CD4-positive, alpha-beta T cell treated with Interleukin-21 for 1 hour (primary cell): ENCODE data around the gene SELENOS.

Source experiments
- DNase-seq: peaks from one replicate; pipeline ENCODE4 v3.0.0-alpha.2; 2020

SELENOS gene, protein sequence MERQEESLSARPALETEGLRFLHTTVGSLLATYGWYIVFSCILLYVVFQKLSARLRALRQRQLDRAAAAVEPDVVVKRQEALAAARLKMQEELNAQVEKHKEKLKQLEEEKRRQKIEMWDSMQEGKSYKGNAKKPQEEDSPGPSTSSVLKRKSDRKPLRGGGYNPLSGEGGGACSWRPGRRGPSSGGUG

DNA sequence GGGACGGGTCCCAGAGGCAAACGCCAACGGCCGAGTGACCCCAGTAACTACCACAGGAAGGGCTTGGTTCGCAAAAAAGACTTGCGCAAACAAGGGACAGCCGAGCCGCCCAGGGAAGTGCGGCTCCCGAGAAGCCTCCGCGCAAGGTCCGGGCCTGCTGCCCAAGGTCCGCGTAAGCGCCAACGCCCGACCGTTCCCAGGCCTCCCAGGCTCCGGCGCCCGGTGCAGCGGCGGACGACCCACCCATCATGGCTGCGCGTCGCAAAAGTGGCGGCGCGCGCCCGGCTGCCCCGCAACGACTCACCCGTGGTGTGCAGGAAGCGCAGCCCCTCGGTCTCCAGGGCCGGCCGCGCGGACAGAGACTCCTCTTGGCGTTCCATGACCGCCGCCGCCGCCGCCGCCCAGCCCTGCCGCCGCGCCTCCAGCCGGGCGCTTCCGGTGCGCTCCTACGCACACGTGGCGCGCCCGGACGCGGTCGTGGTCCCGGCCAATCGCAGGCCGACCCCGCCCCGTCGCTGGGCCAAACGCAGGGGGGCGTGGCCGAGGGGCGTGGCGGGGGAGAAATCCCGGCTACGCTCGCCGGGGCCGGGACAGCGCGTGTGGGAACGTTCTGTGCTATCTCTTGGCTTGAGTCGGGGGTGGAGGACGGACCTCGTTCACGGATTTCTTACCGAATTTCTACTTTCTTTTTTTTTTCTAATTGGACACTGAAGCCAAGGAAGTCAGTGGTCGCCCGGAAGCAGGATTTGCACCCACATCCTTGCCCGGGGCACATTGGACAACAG lies at the start of gene SELENOS:
Gene SELENOS (minus strand): TSS at position 448 of the 785 bp plus-strand sequence. CDS start 68 bp downstream, at position 380.
- peak; percentile 84 for DNase-seq

GRCh38 chr15:101326462-101327146 lies 49.3 kb upstream of the SELENOS start:
- DNase-seq: no peak

- DNase-seq: no peak
Measured at GRCh38 chr15:101326026-101326315, 48.7 kb upstream of the SELENOS start.

- DNase-seq: no peak
Measured at GRCh38 chr15:101325263-101326025, 48.2 kb upstream of the SELENOS start.

DNA sequence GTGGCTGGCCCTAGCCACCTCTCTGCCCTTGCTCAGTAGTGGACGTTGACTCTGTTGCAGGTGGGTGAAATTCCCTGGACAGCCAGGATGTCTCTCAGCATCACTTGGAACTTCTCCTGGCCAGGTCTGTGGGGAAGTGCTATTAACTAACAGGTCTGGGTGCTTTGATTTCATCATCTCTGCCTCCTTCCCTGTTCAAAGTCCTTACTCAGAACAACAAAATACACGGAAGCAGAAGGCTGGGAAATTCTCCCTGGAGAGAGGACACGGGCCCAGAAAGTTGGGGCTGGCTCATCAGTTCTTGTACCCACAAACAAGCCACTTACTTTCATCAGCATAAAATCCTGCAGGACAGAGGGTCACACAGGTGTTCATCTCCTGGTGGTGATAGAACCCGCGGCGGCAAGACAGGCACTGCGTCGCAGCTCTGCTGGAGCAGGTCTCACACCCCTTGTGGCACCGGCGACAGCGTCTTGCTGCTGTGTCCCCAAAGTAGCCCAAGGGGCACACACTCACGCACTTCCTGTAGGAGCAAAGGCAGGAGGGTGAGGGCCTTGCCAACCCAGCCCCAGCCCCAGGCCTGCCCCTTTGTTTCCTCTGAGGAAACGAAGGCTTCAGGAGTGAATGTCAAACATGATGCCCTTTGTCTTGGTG lies 47.4 kb upstream of the SELENOS start:
- no peak for DNase-seq

DNA sequence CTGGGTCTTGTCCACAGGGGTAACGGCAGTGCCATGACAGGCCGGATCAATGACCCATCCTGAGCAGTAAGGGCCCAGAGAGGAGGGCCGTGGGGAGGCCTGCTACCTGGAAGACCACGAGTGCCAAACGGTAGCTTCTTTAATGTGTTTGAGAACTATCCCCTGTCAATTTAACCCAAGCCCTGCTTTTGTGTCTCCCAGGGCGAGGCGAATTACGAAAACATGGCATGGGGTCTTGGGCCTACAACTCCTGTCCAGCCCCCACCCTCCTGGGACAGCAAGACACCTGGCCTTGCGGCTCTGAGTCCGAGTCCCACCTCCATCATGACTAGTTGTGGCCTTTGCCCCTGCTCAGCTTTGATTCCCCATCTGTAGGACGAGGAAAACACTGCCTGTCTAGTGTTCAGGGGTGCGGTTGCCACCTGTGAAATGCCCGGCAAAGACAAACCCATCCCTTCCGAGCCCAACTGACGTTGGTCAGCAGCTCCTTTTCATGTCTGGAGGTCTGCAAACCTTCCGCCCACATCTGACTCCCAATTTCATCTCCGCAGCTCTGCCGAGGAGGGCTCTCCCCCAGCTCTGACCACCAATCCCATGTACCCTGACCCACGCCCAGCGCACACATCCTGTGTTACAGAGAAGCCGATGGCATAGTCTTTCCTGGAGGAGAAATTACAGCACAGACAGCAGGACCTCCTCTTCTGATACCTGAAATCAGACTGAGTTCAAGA lies 46.7 kb upstream of the SELENOS start:
- DNase-seq: no peak

DNA sequence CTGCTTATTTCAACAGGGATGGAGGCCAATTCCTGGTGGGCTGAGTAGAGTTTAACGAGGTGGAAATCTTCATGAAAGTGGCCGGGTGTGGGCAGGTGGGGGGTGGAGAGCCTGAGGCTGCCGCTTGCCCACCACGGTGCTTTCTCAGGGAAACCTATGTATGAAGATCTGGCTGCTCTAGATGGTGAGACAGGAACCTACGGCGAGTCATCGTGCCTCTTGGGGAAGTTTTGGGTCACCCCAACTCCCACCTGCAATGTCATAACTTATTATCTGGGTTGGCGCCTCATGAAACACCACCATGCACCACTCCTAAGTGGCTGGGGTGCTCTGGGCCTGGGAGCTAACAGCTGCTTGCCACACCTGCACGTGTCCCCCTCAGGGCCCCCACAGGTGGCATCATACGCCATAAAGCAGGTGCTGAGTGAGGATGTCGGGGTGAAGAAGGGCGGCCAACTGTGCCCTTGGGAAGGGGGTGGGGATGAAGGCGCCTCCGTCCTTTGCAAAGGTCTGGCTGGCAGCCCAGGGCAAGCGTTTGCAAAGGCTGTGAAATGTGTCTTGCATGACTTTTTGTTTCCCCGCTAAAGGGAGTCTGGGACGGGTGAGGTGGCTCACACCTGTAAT lies 45.7 kb upstream of the SELENOS start:
- DNase-seq: no peak

- no peak for DNase-seq
Measured at GRCh38 chr15:101322016-101322695, 44.9 kb upstream of the SELENOS start.

DNA sequence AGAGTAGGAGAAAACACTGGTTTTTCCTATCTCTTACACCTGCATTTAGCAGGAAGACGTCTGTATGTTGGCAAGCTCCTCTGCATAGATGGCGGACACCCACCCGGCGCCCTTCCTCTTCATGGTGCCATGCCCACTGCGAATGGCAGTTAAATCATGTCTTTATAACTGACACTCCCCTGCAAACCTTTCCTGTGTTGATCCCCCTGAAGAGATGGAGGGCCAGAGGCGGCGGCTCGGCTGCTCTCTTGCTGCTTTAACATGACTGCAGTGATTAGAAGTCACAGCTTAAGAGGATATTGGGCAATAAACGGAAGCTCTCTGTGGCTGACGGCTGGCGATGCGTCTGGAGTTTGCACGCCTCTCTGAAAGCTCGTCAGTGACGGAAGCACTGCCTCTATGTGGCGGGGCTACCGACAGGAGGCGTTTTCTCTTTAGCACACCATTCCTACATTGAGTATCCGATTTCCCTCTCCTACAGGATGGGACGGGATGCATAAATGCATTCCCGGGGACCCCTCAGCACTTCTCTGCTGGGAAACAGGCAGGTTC lies 43.3 kb upstream of the SELENOS start:
- peak; percentile 70 for DNase-seq

DNA sequence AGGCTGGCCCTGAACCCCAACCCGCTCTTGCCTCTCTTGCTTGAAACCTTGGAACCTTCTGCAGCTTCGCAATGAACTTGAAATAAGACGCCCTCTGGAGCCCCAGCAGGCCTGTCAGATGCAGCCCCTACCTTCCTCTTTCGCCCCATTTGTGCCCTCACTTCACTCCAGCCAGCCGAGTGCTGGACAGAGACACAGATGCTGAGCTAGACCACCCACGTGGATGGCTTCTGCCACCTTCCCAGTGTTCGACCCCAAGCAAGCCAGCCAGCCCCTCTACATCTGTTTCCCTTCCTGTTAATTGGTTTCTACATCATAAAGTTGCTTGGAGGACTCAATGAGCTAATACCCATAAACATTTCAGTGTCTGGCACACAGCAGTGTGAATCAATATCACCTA lies 41.6 kb upstream of the SELENOS start:
- DNase-seq: no peak

- DNase-seq: no peak
Measured at GRCh38 chr15:101318147-101318819, 41.0 kb upstream of the SELENOS start.

GRCh38 chr15:101317336-101317872 lies 40.1 kb upstream of the SELENOS start:
- DNase-seq: no peak

DNA sequence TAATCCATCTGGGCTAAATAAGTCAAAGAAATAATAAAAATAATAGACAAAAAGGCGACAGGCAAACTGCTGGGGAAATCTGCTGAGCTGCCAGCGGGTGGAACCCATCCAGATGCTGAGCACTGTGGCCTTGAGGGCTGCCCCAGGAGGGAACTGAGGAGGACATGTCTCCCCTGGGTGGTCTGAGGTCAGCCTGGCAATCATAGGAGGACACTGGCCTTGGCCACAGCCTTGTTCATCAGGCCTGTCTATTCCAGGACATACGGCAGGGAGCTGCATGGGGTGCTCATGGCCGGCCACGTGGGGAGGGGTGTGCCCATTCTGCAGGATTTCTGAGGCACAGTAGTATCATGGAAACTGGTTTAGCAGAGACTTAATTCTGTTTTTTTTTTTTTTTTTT lies 39.2 kb upstream of the SELENOS start:
- DNase-seq: no peak

GRCh38 chr15:101315736-101316135 lies 38.5 kb upstream of the SELENOS start:
- DNase-seq: no peak

DNA sequence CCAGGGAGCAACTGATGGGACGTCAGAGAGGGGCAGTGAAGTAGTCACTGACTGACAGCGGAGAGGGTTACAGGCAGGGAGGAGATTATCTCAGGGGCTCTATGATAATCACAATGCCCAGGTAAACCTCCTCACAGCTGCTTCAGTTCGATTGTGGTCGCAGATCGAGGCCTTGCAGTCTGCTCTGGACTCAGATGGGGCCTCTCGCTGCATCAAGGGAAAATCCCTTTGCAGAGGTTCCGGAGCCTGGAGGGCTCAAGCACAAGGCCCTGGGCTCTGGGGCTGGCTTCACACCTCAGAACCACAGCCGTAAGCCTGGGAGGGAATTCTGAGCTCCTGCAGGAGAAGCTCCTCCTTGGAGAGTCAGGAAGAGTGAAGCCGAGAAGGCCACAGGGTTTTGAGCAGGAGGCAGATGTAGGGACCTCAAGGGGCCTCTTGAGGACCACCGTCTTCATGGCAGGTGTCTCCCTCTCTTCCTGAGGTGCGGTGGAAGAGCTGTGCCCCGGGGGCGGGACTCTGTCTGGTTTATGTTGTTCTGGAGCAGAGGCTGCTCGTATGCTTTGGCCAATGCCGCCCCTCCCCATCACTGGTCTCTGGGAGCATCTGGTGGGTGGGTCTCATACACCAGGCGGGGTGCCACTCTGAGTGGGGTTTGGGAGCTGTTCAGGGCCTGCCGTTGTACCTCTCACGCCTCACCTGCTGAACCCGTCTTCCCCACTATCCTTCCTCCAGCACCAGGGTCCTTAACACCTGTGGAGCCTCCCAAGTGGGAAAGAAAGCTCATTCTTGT lies 37.2 kb upstream of the SELENOS start:
- no peak for DNase-seq

- DNase-seq: no peak
Measured at GRCh38 chr15:101313041-101313761, 35.9 kb upstream of the SELENOS start.

GRCh38 chr15:101310508-101310907 lies 33.2 kb upstream of the SELENOS start:
- no peak for DNase-seq

DNA sequence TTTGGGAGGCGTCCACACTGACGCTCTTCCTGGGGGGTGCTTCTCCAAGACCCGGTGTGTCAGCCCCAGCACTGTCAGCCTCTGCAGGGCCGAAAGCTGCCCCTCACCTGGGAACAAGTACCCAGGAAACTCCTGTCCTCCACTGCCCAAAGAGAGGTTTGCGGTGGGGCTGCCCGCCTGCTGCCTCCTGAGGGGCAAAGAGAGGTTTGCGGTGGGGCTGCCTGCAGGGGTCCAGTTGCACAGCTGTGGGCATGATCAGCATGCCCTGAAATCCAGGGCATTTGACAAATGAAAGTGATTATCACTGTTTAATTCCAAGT lies 32.8 kb upstream of the SELENOS start:
- no peak for DNase-seq
